GM19043 (cell line): ENCODE results near the gene PRKCH.

Source experiments
- ATAC-seq: cut with Tn5 transposase; IDR thresholded peaks from one replicate; pipeline ENCODE4 v1.9.1; 2021; ENCODE audit warnings: low read depth; ENCODE audit not compliant: unreplicated experiment

Gene PRKCH

GRCh38 chr14:61558271-61558670, 236.9 kb downstream of the PRKCH start:
- no peak for ATAC-seq

- ATAC-seq = no peak
Observed at GRCh38 chr14:61559641-61560201, 238.3 kb downstream of the PRKCH start.

GRCh38 chr14:61560323-61560722, 238.9 kb downstream of the PRKCH start:
- no peak for ATAC-seq

GRCh38 chr14:61561104-61561503, 239.7 kb downstream of the PRKCH start:
- ATAC-seq = no peak

GRCh38 chr14:61561657-61562276, 240.4 kb downstream of the PRKCH start:
- ATAC-seq = no peak

GRCh38 chr14:61562321-61563161, 241.2 kb downstream of the PRKCH start:
- no peak for ATAC-seq

- no peak for ATAC-seq
Observed at GRCh38 chr14:61563162-61563511, 241.8 kb downstream of the PRKCH start.

GRCh38 chr14:61563880-61564617, 242.7 kb downstream of the PRKCH start:
- no peak for ATAC-seq

GRCh38 chr14:61564618-61565091, 243.3 kb downstream of the PRKCH start:
- no peak for ATAC-seq

- ATAC-seq = no peak
Observed at GRCh38 chr14:61565181-61565580, 243.8 kb downstream of the PRKCH start.

GRCh38 chr14:61565836-61566536, 244.6 kb downstream of the PRKCH start:
- no peak for ATAC-seq

- ATAC-seq = no peak
Observed at GRCh38 chr14:61566537-61567225, 245.3 kb downstream of the PRKCH start.

GRCh38 chr14:61567838-61568571, 246.6 kb downstream of the PRKCH start:
- ATAC-seq = peak; percentile 3

- peak; percentile 79 for ATAC-seq
Observed at GRCh38 chr14:61568572-61569011, 247.2 kb downstream of the PRKCH start.

- ATAC-seq = no peak
Observed at GRCh38 chr14:61569308-61569707, 247.9 kb downstream of the PRKCH start.

- ATAC-seq = no peak
Observed at GRCh38 chr14:61569812-61570548, 248.6 kb downstream of the PRKCH start.

- no peak for ATAC-seq
Observed at GRCh38 chr14:61570549-61571290, 249.3 kb downstream of the PRKCH start.

- no peak for ATAC-seq
Observed at GRCh38 chr14:61571917-61572316, 250.5 kb downstream of the PRKCH start.
